ENCODE data around the gene CACNB3.
A peak's percentile ranks its signal among the peaks of the same experiment; 100 is the strongest.

DNA sequence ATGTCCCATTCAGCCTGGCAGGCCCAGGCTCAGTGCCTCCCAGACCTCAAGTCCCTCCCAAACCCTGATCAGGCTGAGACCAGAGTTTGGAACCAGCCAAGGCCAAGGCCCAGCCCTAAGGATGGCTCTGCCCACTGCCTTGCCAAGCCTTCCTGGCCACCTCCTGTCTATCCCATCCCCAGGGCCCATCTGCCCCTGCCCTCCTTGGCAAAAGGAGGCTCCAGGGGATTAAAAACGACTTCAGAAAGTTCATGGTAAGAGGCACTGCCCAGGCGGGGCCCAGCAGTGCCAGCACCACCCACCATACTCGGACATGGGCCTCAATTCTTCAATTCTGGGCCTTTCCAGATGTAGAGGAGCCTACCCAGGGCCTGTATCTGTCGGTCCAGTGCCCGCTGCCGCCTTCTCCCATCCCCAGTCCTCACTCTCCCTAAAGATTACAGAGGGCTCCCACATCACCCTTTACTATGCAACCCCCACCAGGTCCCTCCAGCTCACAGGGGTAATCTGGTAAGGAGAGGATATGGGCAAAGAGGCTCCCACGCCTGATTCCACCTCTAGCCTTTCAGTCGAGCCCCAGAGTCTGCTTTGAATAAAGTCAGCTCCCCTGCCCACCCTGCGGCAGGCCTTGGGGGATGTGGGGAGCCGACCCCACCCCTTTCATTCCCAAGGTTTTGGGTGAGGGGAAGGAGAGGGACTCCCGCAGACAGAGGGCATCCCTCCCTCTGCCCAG lies 30.3 kb upstream of the CACNB3 start:
- TF ChIP-seq BHLHE40 (IDR thresholded peaks at IDR 0.05; ENCODE audit: low read length) (no peak), AGO1 (IDR thresholded peaks at IDR 0.05; ENCODE audit: low read depth, low read length, poor library complexity, severe bottlenecking) (no peak), SIN3A (IDR thresholded peaks at IDR 0.05; ENCODE audit: borderline replicate concordance, low read depth, low read length) (no peak), EZH2 (conservative IDR thresholded peaks at IDR 0.05; ENCODE audit: low read depth, low read length) (no peak), NFIB (CRISPR knock-in tag; IDR thresholded peaks at IDR 0.05; ENCODE audit: borderline replicate concordance) (no peak), PRMT3 (CRISPR knock-in tag; IDR thresholded peaks at IDR 0.05; ENCODE audit: borderline replicate concordance, low read depth) (no peak), PHF21A (CRISPR knock-in tag; IDR thresholded peaks at IDR 0.05) (no peak), ZFY (CRISPR knock-in tag; IDR thresholded peaks at IDR 0.05) (peak; percentile 23; the same call in 1 of the 2 replicates)
- TF ChIP-seq, protein P1, sequence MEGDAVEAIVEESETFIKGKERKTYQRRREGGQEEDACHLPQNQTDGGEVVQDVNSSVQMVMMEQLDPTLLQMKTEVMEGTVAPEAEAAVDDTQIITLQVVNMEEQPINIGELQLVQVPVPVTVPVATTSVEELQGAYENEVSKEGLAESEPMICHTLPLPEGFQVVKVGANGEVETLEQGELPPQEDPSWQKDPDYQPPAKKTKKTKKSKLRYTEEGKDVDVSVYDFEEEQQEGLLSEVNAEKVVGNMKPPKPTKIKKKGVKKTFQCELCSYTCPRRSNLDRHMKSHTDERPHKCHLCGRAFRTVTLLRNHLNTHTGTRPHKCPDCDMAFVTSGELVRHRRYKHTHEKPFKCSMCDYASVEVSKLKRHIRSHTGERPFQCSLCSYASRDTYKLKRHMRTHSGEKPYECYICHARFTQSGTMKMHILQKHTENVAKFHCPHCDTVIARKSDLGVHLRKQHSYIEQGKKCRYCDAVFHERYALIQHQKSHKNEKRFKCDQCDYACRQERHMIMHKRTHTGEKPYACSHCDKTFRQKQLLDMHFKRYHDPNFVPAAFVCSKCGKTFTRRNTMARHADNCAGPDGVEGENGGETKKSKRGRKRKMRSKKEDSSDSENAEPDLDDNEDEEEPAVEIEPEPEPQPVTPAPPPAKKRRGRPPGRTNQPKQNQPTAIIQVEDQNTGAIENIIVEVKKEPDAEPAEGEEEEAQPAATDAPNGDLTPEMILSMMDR (CRISPR knock-in tag; IDR thresholded peaks at IDR 0.05), result no peak
- TF ChIP-seq, protein P2, sequence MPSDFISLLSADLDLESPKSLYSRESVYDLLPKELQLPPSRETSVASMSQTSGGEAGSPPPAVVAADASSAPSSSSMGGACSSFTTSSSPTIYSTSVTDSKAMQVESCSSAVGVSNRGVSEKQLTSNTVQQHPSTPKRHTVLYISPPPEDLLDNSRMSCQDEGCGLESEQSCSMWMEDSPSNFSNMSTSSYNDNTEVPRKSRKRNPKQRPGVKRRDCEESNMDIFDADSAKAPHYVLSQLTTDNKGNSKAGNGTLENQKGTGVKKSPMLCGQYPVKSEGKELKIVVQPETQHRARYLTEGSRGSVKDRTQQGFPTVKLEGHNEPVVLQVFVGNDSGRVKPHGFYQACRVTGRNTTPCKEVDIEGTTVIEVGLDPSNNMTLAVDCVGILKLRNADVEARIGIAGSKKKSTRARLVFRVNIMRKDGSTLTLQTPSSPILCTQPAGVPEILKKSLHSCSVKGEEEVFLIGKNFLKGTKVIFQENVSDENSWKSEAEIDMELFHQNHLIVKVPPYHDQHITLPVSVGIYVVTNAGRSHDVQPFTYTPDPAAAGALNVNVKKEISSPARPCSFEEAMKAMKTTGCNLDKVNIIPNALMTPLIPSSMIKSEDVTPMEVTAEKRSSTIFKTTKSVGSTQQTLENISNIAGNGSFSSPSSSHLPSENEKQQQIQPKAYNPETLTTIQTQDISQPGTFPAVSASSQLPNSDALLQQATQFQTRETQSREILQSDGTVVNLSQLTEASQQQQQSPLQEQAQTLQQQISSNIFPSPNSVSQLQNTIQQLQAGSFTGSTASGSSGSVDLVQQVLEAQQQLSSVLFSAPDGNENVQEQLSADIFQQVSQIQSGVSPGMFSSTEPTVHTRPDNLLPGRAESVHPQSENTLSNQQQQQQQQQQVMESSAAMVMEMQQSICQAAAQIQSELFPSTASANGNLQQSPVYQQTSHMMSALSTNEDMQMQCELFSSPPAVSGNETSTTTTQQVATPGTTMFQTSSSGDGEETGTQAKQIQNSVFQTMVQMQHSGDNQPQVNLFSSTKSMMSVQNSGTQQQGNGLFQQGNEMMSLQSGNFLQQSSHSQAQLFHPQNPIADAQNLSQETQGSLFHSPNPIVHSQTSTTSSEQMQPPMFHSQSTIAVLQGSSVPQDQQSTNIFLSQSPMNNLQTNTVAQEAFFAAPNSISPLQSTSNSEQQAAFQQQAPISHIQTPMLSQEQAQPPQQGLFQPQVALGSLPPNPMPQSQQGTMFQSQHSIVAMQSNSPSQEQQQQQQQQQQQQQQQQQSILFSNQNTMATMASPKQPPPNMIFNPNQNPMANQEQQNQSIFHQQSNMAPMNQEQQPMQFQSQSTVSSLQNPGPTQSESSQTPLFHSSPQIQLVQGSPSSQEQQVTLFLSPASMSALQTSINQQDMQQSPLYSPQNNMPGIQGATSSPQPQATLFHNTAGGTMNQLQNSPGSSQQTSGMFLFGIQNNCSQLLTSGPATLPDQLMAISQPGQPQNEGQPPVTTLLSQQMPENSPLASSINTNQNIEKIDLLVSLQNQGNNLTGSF (CRISPR knock-in tag; IDR thresholded peaks at IDR 0.05), result no peak
- TF ChIP-seq, protein P3, sequence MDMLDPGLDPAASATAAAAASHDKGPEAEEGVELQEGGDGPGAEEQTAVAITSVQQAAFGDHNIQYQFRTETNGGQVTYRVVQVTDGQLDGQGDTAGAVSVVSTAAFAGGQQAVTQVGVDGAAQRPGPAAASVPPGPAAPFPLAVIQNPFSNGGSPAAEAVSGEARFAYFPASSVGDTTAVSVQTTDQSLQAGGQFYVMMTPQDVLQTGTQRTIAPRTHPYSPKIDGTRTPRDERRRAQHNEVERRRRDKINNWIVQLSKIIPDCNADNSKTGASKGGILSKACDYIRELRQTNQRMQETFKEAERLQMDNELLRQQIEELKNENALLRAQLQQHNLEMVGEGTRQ (IDR thresholded peaks at IDR 0.05; ENCODE audit: low read depth, low read length), result no peak
- TF ChIP-seq, protein P3 (CRISPR knock-in tag; IDR thresholded peaks at IDR 0.05; ENCODE audit: borderline replicate concordance), result no peak
